Activated B cell treated with CpG ODN at 0.5 μM for 24 hours (primary cell): ENCODE data around the gene RAPGEF4. TPM values are rescaled to one million over a fixed set of nuclear protein-coding genes. Genes with fewer than 3 reads are reported as not detected.

Experiments used
- ATAC-seq: fragments of 200-7000 bp; cut with Tn5 transposase; one replicate; pipeline ENCODE4 v1.10.0; 2021; ENCODE audit warnings: low read depth, mild to moderate bottlenecking, moderate library complexity
- CTCF ChIA-PET: fragments of 350-600 bp; sonication (Branson Sonifier 250); formaldehyde crosslinking; loops from one replicate; lab custom pipeline; 2021; ENCODE audit warnings: antibody characterized with exemption; lab: Charles Lee
- POLR2A ChIA-PET: fragments of 350-600 bp; sonication (Branson Sonifier 250); formaldehyde crosslinking; loops from one replicate; lab custom pipeline; 2021; ENCODE audit warnings: antibody characterized with exemption; lab: Charles Lee
- DNase-seq: peaks from one replicate; pipeline ENCODE4 v3.0.0; 2022
- H3K27ac Mint-ChIP-seq: one replicate; pipeline ENCODE4 v1.8.0; 2020; ENCODE audit warnings: mixed read lengths
- H3K27me3 Mint-ChIP-seq: one replicate; pipeline ENCODE4 v1.8.0; 2021; ENCODE audit warnings: mixed read lengths
- H3K36me3 Mint-ChIP-seq: one replicate; pipeline ENCODE4 v1.8.0; 2021; ENCODE audit warnings: low read depth, mixed read lengths
- H3K4me1 Mint-ChIP-seq: one replicate; pipeline ENCODE4 v1.8.0; 2021; ENCODE audit warnings: mixed read lengths
- H3K4me3 Mint-ChIP-seq: one replicate; pipeline ENCODE4 v1.8.0; 2020; ENCODE audit warnings: mild to moderate bottlenecking, mixed read lengths
- H3K9me3 Mint-ChIP-seq: one replicate; pipeline ENCODE4 v1.8.0; 2020; ENCODE audit warnings: mixed read lengths
- intact Hi-C: fragments of 100-400 bp; cut with micrococcal nuclease; formaldehyde crosslinking; loops from one replicate; pipeline ENCODE4 v1.15.1; 2024
- total RNA-seq: library from RNA; stranded (reverse); gene quantifications from 2 replicates; pipeline ENCODE4 v1.2.3, GENCODE V29; 2022
- TF ChIP-seq, protein P1 (sequence below): fragments of 200-600 bp; IDR thresholded peaks from one replicate; pipeline ENCODE4 v1.8.0; 2022; ENCODE audit warnings: antibody characterized with exemption, mild to moderate bottlenecking

The RAPGEF4 gene
- total RNA-seq, 1 donor from 2014 or later: not detected

DNA sequence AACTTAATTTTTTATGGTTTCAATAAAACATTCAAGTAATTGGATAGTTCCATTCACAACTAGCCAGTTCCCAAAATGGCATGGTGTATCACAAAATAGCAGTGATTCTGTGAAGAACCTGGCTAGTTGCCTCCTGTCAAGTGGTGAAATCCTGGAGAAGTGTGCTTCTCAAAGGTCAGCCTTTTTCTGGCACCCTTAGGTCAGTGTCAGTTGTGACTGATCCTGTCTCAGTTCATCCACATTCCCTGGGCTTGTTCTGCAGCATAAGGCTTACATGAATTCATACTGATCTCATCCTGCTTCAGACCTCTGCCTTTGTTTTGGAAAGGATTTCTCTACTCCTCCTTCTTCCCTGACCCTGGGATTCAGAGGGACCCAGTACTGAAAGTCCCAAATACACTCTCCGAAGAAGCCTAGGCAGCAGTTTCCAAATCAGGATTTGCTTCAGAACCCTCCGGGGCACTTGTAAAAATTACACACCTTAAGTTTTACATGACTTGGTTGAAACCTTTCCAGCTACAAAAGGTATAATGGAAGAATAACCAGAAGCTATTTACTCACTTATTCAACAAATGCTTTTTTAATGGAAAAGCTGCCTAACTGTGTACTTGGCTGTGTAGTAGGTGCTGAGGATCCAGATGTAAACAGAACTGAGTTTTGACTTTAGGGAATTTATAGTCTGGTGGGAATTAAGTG, 351.0 kb downstream of the RAPGEF4 start:
- Mint-ChIP-seq H3K4me1 (no peaks in the 10 kb centered on the region), H3K27ac (no peak overlapping the region), H3K9me3 (no peaks in the 10 kb centered on the region), H3K4me3 (no peak overlapping the region), H3K36me3 (no peaks in the 10 kb centered on the region), H3K27me3 (no peaks in the 10 kb centered on the region)
- POLR2A ChIA-PET: no interaction called here
- intact Hi-C loops: no loop called here
- TF ChIP-seq, protein P1, sequence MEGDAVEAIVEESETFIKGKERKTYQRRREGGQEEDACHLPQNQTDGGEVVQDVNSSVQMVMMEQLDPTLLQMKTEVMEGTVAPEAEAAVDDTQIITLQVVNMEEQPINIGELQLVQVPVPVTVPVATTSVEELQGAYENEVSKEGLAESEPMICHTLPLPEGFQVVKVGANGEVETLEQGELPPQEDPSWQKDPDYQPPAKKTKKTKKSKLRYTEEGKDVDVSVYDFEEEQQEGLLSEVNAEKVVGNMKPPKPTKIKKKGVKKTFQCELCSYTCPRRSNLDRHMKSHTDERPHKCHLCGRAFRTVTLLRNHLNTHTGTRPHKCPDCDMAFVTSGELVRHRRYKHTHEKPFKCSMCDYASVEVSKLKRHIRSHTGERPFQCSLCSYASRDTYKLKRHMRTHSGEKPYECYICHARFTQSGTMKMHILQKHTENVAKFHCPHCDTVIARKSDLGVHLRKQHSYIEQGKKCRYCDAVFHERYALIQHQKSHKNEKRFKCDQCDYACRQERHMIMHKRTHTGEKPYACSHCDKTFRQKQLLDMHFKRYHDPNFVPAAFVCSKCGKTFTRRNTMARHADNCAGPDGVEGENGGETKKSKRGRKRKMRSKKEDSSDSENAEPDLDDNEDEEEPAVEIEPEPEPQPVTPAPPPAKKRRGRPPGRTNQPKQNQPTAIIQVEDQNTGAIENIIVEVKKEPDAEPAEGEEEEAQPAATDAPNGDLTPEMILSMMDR: no peak
- CTCF ChIA-PET: no interaction called here
- no peak for ATAC-seq
- no peak for DNase-seq

DNA sequence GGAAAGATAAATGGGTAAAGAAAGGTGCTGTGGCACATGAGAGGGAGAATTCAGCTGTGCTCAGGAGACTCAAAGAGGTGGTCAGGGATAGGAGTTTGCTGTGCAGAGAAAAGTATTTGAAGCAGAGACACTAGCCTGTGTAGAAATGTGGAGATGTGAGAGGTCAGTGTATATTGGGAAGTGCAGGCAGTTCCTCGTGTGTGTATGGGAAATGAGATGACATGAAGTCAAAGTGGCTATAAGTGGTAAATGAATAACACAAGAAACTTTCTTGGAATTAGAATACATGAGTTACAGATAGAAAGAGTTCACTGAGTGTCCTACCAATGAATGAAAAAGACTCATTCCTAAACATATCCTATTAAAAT, 351.6 kb downstream of the RAPGEF4 start:
- no peaks in the 10 kb centered on the region for H3K4me1 Mint-ChIP-seq
- H3K27me3 Mint-ChIP-seq: no peaks in the 10 kb centered on the region
- TF ChIP-seq, protein P1: no peak
- no peak overlapping the region for H3K27ac Mint-ChIP-seq
- ChIA-PET CTCF (no interaction called here), POLR2A (no interaction called here)
- ATAC-seq (no peak), DNase-seq (no peak)
- intact Hi-C loops: no loop called here
- H3K4me3 Mint-ChIP-seq: no peak overlapping the region
- H3K9me3 Mint-ChIP-seq: no peaks in the 10 kb centered on the region
- no peaks in the 10 kb centered on the region for H3K36me3 Mint-ChIP-seq

DNA sequence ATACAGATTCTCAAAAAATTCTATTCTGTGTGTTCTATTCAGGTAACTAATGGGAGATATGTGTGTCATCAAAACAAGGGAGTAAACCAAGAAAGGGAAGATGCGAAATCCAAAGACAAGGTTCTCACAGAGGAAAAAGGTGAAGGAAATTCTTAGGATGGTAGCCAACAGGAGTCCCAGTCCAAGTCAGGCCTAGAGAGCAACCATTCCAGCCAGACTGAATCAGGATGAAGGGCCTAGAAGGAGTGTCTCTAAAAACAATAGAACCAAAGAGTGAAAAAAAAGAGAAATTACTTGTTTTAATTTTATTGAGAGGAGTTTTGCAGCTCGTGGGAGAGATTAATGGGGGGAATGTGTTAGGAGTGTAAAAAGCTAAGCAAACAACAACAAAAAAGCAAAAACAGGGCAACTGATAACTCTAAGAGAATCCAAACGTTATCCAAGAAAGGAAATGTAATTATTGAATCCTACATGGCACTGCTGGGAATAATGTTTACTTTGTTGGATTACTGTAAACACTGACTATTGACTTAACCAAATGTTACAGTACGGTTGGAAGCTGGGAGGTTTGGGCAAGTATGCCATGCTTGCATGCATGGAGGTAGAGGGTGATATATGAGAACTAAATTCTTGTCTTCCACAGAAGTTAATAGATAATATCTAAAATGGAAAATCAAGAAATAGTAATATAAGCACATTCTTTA, 352.3 kb downstream of the RAPGEF4 start:
- CTCF ChIA-PET: no interaction called here
- ATAC-seq: no peak

DNA sequence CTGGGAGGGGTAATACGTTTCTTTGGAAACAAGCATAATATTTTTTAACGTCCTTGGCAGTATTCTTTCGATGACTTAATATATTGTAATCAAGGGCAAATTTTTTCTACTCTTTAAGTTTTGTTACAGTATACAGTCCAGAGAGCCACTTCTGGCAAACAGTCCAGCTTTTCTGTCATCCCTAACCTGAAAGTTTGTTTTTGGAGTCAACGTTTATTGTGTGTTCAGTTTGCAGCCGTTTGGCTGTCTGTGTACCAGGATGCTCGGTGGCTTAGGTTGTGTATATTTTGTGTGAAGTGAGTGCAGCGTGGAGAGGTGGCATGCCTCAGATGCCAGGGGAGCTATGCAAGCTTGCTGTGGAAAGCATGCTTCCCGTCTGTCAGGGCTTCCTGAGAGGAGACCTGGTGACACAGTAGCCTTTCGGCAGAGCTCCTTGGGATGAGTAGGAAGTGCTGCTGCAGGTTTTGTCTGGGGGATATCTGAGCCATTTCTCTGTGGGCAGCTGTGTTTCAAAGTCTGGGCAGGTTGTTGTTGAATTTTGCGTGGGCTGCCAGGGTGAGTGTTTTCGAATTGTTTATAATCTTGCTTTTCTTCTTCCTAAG, 354.7 kb downstream of the RAPGEF4 start:
- no peak overlapping the region for H3K27ac Mint-ChIP-seq
- intact Hi-C loops: no loop called here
- CTCF ChIA-PET: no interaction called here

More for the DNA sequence above, 352.3 kb downstream of the RAPGEF4 start:
- TF ChIP-seq, protein P1: no peak
- Mint-ChIP-seq H3K4me1 (no peaks in the 10 kb centered on the region), H3K9me3 (no peaks in the 10 kb centered on the region), H3K27me3 (no peaks in the 10 kb centered on the region), H3K36me3 (no peaks in the 10 kb centered on the region), H3K27ac (no peak overlapping the region), H3K4me3 (no peak overlapping the region)
- intact Hi-C loops: no loop called here
- no peak for DNase-seq
- POLR2A ChIA-PET: no interaction called here

More for the DNA sequence above, 354.7 kb downstream of the RAPGEF4 start:
- POLR2A ChIA-PET: no interaction called here
- Mint-ChIP-seq H3K4me3 (no peak overlapping the region), H3K27me3 (no peaks in the 10 kb centered on the region), H3K36me3 (no peaks in the 10 kb centered on the region), H3K9me3 (no peaks in the 10 kb centered on the region), H3K4me1 (no peaks in the 10 kb centered on the region)
- TF ChIP-seq, protein P1: no peak
- DNase-seq (no peak), ATAC-seq (no peak)
